ENCODE data around the gene PTGFR. TPM values are rescaled to one million over a fixed set of nuclear protein-coding genes. Genes with fewer than 3 reads are reported as not detected.

Gene PTGFR
- total RNA-seq (2022) (not detected in 2 replicates), Bru-seq, nascent RNA (percentile 11 among the genes with signal in this experiment), BruChase-seq, experiment 1, labeled RNA remaining after a 2-hour chase (percentile 17 among the genes with signal in this experiment), BruChase-seq, experiment 2, labeled RNA remaining after a 6-hour chase (percentile 15 among the genes with signal in this experiment)
- long read RNA-seq = 0 reads

GRCh38 chr1:78490861-78491450, at the start of gene PTGFR:
TSS of gene PTGFR (plus strand) at chr1:78490974. CDS start at chr1:78492744, 1,770 bp downstream.
- Mint-ChIP-seq H3K27ac (ENCODE audit: unreplicated experiment) (no peak within 1 kb of the TSS), H3K27me3 (ENCODE audit: insufficient read depth, unreplicated experiment) (no peaks in the 10 kb centered on the region), H3K4me1 (ENCODE audit: low read depth, unreplicated experiment) (no peaks in the 10 kb centered on the region), H3K9me3 (ENCODE audit: unreplicated experiment) (no peaks in the 10 kb centered on the region), H3K4me3 (ENCODE audit: unreplicated experiment) (no peak within 1 kb of the TSS), H3K36me3 (ENCODE audit: insufficient read depth, unreplicated experiment) (no peaks in the 10 kb centered on the region)
- no peaks in the 10 kb centered on the region for H3K36me3 ChIP-seq (ENCODE audit: control insufficient read depth, insufficient read depth, low read length)
- H3K4me3 ChIP-seq (ENCODE audit: low read depth, low read length) = no peak within 1 kb of the TSS
- no peak for DNase-seq
- CTCF ChIA-PET = no interaction called here
- H3K27me3 ChIP-seq (replicated peaks; ENCODE audit: control insufficient read depth, insufficient read depth, low read length) = no peaks in the 10 kb centered on the region
- BruUV-seq (replicated peaks) = no TSS peak
- POLR2A ChIA-PET = no interaction called here
- H3K9me3 ChIP-seq = no peaks in the 10 kb centered on the region
- TF ChIP-seq CTCF (IDR thresholded peaks at IDR 0.05; ENCODE audit: insufficient read depth in 1 of 2, low read depth in 1 of 2, low read length in 1 of 2, severe bottlenecking in 1 of 2, unreplicated experiment in 1 of 2) = no peak
- intact Hi-C loops (cut with micrococcal nuclease; ENCODE audit: unreplicated experiment) = no loop called here
- H3K4me1 ChIP-seq = no peaks in the 10 kb centered on the region

- ChIA-PET POLR2A (no interaction called here), CTCF (no interaction called here)
- DNase-seq = no peak
- intact Hi-C loops (cut with micrococcal nuclease; ENCODE audit: unreplicated experiment) = no loop called here
- no TSS peak for BruUV-seq (replicated peaks)
- H3K27me3 Mint-ChIP-seq (ENCODE audit: insufficient read depth, unreplicated experiment) = peaks cover 3% of the 10 kb centered on the region
- no peak overlapping the region for H3K4me3 Mint-ChIP-seq (ENCODE audit: unreplicated experiment)
- H3K9me3 ChIP-seq = no peaks in the 10 kb centered on the region
- no peaks in the 10 kb centered on the region for H3K9me3 Mint-ChIP-seq (ENCODE audit: unreplicated experiment)
- TF ChIP-seq CTCF (IDR thresholded peaks at IDR 0.05; ENCODE audit: insufficient read depth in 1 of 2, low read depth in 1 of 2, low read length in 1 of 2, severe bottlenecking in 1 of 2, unreplicated experiment in 1 of 2) = no peak
- no peaks in the 10 kb centered on the region for H3K4me1 Mint-ChIP-seq (ENCODE audit: low read depth, unreplicated experiment)
- H3K36me3 Mint-ChIP-seq (ENCODE audit: insufficient read depth, unreplicated experiment) = no peaks in the 10 kb centered on the region
- no peak overlapping the region for H3K27ac Mint-ChIP-seq (ENCODE audit: unreplicated experiment)
- no peaks in the 10 kb centered on the region for H3K4me1 ChIP-seq
- no peaks in the 10 kb centered on the region for H3K36me3 ChIP-seq (ENCODE audit: control insufficient read depth, insufficient read depth, low read length)
- H3K4me3 ChIP-seq (ENCODE audit: low read depth, low read length) = no peak overlapping the region
- H3K27me3 ChIP-seq (replicated peaks; ENCODE audit: control insufficient read depth, insufficient read depth, low read length) = no peaks in the 10 kb centered on the region
Observed at GRCh38 chr1:78441921-78442320, 48.9 kb upstream of the PTGFR start.

GRCh38 chr1:78447086-78447485, 43.7 kb upstream of the PTGFR start:
- peaks cover 3% of the 10 kb centered on the region for H3K27me3 Mint-ChIP-seq (ENCODE audit: insufficient read depth, unreplicated experiment)
- Histone ChIP-seq H3K27me3 (replicated peaks; ENCODE audit: control insufficient read depth, insufficient read depth, low read length) (no peaks in the 10 kb centered on the region), H3K9me3 (no peaks in the 10 kb centered on the region), H3K4me1 (no peaks in the 10 kb centered on the region), H3K4me3 (ENCODE audit: low read depth, low read length) (no peak overlapping the region), H3K36me3 (ENCODE audit: control insufficient read depth, insufficient read depth, low read length) (no peaks in the 10 kb centered on the region)
- intact Hi-C loops (cut with micrococcal nuclease; ENCODE audit: unreplicated experiment) = no loop called here
- DNase-seq = no peak
- H3K9me3 Mint-ChIP-seq (ENCODE audit: unreplicated experiment) = no peaks in the 10 kb centered on the region
- no TSS peak for BruUV-seq (replicated peaks)
- CTCF ChIA-PET = no interaction called here
- H3K4me3 Mint-ChIP-seq (ENCODE audit: unreplicated experiment) = no peak overlapping the region
- TF ChIP-seq CTCF (IDR thresholded peaks at IDR 0.05; ENCODE audit: insufficient read depth in 1 of 2, low read depth in 1 of 2, low read length in 1 of 2, severe bottlenecking in 1 of 2, unreplicated experiment in 1 of 2) = no peak
- H3K27ac Mint-ChIP-seq (ENCODE audit: unreplicated experiment) = no peak overlapping the region
- H3K4me1 Mint-ChIP-seq (ENCODE audit: low read depth, unreplicated experiment) = no peaks in the 10 kb centered on the region
- H3K36me3 Mint-ChIP-seq (ENCODE audit: insufficient read depth, unreplicated experiment) = no peaks in the 10 kb centered on the region
- POLR2A ChIA-PET = no interaction called here

All from Caco-2 (cell line).